ENCODE results near the gene LSP1. TPM values are rescaled to one million over a fixed set of nuclear protein-coding genes. Genes with fewer than 3 reads are reported as not detected.

The LSP1 gene
- total RNA-seq, 1 experiment from 2014 or later, result not detected

DNA sequence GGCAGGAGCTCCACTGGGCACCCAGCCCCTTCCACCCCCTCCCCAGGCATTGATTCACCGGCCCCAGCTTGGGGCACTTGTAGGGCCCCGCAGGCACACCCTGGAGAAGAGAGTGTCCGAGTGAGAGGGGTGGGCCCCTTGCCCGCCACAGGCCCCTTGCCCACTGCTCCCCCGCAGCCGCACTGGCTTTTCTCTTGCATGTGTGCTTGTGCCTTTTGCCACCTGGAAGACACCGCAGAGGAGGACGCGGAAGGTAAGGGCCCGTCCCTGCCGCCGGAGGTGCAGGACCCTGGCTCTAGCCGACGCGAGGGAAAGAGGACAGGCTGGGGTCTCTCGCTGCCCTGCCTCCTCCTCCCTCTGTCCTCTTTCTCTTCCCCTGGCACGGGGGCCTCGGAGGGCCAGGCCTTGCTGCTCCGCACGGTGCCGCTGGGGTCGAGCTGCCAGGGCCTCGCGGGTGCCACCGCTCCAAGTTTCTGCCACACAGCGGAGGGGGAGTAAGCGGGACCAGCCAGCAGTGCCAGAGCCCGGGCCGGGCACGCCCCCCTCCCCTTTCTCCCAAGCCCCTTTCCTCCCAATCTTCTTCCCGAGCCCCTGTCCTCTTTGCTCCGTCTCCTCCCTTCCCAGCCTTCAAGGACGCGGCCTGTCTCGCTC lies 76.1 kb downstream of the LSP1 start:
- TF ChIP-seq, protein P1, sequence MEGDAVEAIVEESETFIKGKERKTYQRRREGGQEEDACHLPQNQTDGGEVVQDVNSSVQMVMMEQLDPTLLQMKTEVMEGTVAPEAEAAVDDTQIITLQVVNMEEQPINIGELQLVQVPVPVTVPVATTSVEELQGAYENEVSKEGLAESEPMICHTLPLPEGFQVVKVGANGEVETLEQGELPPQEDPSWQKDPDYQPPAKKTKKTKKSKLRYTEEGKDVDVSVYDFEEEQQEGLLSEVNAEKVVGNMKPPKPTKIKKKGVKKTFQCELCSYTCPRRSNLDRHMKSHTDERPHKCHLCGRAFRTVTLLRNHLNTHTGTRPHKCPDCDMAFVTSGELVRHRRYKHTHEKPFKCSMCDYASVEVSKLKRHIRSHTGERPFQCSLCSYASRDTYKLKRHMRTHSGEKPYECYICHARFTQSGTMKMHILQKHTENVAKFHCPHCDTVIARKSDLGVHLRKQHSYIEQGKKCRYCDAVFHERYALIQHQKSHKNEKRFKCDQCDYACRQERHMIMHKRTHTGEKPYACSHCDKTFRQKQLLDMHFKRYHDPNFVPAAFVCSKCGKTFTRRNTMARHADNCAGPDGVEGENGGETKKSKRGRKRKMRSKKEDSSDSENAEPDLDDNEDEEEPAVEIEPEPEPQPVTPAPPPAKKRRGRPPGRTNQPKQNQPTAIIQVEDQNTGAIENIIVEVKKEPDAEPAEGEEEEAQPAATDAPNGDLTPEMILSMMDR (conservative IDR thresholded peaks at IDR 0.05; ENCODE audit: low read depth, low read length), result no peak
- no peak for TF ChIP-seq EZH2 (IDR thresholded peaks at IDR 0.05; ENCODE audit: borderline replicate concordance, low read depth, low read length, poor library complexity, severe bottlenecking)
- H3K4me1 ChIP-seq (ENCODE audit: insufficient read depth, low read length, poor library complexity, severe bottlenecking), result no peaks in the 10 kb centered on the region
- DNase-seq (ENCODE audit: low spot score), result no peak
- no peaks in the 10 kb centered on the region for H3K9me3 ChIP-seq (ENCODE audit: low read depth, low read length, poor library complexity, severe bottlenecking)
- ChIA-PET POLR2A (ENCODE audit: low non-redundant PET) (no interaction called here), CTCF (no interaction called here)
- H3K27me3 ChIP-seq (replicated peaks; ENCODE audit: insufficient read depth, low read depth, low read length, poor library complexity), result no peaks in the 10 kb centered on the region
- H3K4me3 ChIP-seq (ENCODE audit: low read depth, low read length, poor library complexity, severe bottlenecking), result no peak overlapping the region
- no TSS peak for BruUV-seq (replicated peaks)
- H3K27ac ChIP-seq (ENCODE audit: low read depth, low read length, poor library complexity, severe bottlenecking), result no peak overlapping the region
- intact Hi-C loops (cut with micrococcal nuclease; ENCODE audit: unreplicated experiment), result no loop called here
- no peaks in the 10 kb centered on the region for H3K36me3 ChIP-seq (ENCODE audit: insufficient read depth, low read length, poor library complexity, severe bottlenecking)

DNA sequence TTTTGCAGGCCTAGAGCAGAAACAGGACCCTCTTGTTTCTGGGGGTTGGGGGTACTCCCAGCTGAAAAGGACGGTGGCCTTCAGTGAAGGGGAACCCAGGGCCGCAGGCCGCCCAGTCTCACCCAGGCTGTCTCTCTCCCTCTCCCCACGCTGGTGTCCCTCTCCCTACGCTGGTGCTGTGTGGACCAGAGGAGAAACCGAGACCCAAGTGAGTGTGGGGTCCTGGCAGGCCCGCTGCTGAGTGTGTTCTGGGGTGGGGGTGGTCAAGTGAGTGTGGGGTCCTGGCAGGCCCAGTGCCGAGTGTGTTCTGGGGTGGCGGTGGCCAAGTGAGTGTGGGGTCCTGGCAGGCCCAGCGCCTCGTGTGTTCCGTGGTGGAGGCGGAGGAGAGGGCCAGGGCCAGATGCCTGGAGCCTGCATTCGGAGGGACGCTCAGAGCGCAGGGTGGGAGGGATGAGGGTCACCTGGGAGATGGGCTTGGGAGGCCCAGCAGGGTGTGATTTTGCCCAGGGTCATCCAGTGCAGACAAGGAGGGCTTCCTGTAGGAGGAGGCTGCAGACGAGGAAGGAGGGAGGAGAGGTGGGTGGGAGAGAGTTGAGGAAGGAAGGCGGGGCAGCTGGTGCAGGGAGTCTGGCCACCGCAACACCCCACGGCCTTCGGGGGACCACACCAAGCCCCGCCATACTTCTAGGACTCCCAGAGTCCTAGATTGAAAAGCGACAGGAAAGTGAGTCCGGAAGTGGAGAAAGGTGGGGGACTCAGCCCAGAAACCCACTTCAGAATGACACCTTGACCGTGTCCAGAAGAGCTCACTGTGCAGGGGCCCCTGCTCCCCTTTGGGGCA lies 77.0 kb downstream of the LSP1 start:
- TF ChIP-seq, protein P1 (conservative IDR thresholded peaks at IDR 0.05; ENCODE audit: low read depth, low read length), result no peak
- TF ChIP-seq EZH2 (IDR thresholded peaks at IDR 0.05; ENCODE audit: borderline replicate concordance, low read depth, low read length, poor library complexity, severe bottlenecking), result no peak
- ChIA-PET CTCF (no interaction called here), POLR2A (ENCODE audit: low non-redundant PET) (no interaction called here)
- Histone ChIP-seq H3K36me3 (ENCODE audit: insufficient read depth, low read length, poor library complexity, severe bottlenecking) (no peaks in the 10 kb centered on the region), H3K27ac (ENCODE audit: low read depth, low read length, poor library complexity, severe bottlenecking) (no peak overlapping the region), H3K27me3 (replicated peaks; ENCODE audit: insufficient read depth, low read depth, low read length, poor library complexity) (no peaks in the 10 kb centered on the region), H3K4me3 (ENCODE audit: low read depth, low read length, poor library complexity, severe bottlenecking) (no peak overlapping the region), H3K4me1 (ENCODE audit: insufficient read depth, low read length, poor library complexity, severe bottlenecking) (no peaks in the 10 kb centered on the region), H3K9me3 (ENCODE audit: low read depth, low read length, poor library complexity, severe bottlenecking) (no peaks in the 10 kb centered on the region)
- intact Hi-C loops (cut with micrococcal nuclease; ENCODE audit: unreplicated experiment), result no loop called here
- no TSS peak for BruUV-seq (replicated peaks)
- no peak for DNase-seq (ENCODE audit: low spot score)

DNA sequence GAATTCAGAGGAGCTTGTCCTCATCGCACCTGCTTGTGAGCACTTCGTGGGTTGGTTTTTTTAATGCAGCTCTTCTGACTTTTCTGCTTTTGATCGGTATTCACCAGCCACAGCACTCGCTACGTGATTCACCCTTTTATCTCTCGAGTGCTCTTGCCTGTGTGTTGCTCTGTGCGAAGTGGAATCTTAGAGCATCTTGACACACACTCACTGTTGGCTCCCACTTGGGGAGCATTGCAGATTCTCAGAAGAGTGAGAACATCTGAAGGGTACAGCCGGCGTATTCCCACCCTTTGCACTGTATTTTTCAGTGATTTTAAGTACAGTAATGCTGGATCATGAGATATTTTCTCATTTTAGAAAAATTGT lies 77.6 kb downstream of the LSP1 start:
- H3K36me3 ChIP-seq (ENCODE audit: insufficient read depth, low read length, poor library complexity, severe bottlenecking), result no peaks in the 10 kb centered on the region
- H3K27ac ChIP-seq (ENCODE audit: low read depth, low read length, poor library complexity, severe bottlenecking), result no peak overlapping the region
- DNase-seq (ENCODE audit: low spot score), result no peak
- TF ChIP-seq, protein P1 (conservative IDR thresholded peaks at IDR 0.05; ENCODE audit: low read depth, low read length), result no peak
- TF ChIP-seq EZH2 (IDR thresholded peaks at IDR 0.05; ENCODE audit: borderline replicate concordance, low read depth, low read length, poor library complexity, severe bottlenecking), result no peak
- no peaks in the 10 kb centered on the region for H3K27me3 ChIP-seq (replicated peaks; ENCODE audit: insufficient read depth, low read depth, low read length, poor library complexity)
- intact Hi-C loops (cut with micrococcal nuclease; ENCODE audit: unreplicated experiment), result no loop called here
- no peaks in the 10 kb centered on the region for H3K4me1 ChIP-seq (ENCODE audit: insufficient read depth, low read length, poor library complexity, severe bottlenecking)
- CTCF ChIA-PET, result no interaction called here
- POLR2A ChIA-PET (ENCODE audit: low non-redundant PET), result no interaction called here
- H3K4me3 ChIP-seq (ENCODE audit: low read depth, low read length, poor library complexity, severe bottlenecking), result no peak overlapping the region
- no peaks in the 10 kb centered on the region for H3K9me3 ChIP-seq (ENCODE audit: low read depth, low read length, poor library complexity, severe bottlenecking)
- no TSS peak for BruUV-seq (replicated peaks)

Measured in A673 (cell line).